ENCODE results near the gene ISYNA1. TPM values are rescaled to one million over a fixed set of nuclear protein-coding genes. Genes with fewer than 3 reads are reported as not detected.

Gene ISYNA1
- total and polyA plus RNA-seq, 10 of the 15 experiments (the other 5 are each of a cell fraction or from before 2014, with no cell fraction given) = 1.9 to 37.0 (median 9.1) TPM

DNA sequence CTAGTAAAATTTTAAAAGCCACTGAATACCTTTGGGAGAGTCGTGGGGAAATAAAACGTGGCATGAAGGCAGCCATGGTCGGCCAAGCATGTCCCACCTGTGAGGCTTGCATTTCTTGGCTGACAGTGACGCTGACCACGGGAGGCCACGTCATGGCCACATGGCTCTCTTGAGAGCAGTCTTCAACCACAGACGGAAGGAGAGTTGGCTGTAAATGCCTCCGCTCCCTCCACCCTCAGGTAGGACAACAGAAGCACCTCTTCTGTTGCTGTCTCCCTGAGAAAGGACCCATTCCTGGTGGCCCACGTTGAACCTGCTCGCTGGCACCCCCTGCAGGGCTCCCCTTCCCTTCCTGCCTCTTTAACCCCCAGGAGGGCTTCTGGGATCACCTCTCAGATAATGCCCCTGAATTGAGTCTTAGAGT is 29.9 kb downstream of the ISYNA1 start (continued):
- TF ChIP-seq ATF7 (IDR thresholded peaks at IDR 0.05; ENCODE audit: low read depth) (peak; percentile 87), EP300 (IDR thresholded peaks at IDR 0.05; ENCODE audit: borderline replicate concordance in 1 of 2, control insufficient read depth in 1 of 2, low read depth in 2 of 2, low read length in 2 of 2) (peak; percentile 73 to 82; a peak in 3 of 4 replicates), CREB1 (IDR thresholded peaks at IDR 0.05; ENCODE audit: low read depth) (peak; percentile 92), POLR2AphosphoS2 (IDR thresholded peaks at IDR 0.05; ENCODE audit: low read depth, low read length) (no peak), WRNIP1 (IDR thresholded peaks at IDR 0.05; ENCODE audit: borderline replicate concordance, low read depth, low read length) (peak; percentile 43; the same call in 1 of the 2 replicates), CREM (IDR thresholded peaks at IDR 0.05; ENCODE audit: low read depth) (peak; percentile 90), ZNF24 (IDR thresholded peaks at IDR 0.05) (no peak), CEBPB (IDR thresholded peaks at IDR 0.05; ENCODE audit: borderline replicate concordance in 1 of 2, low read depth in 2 of 2, low read length in 2 of 2) (no peak), TCF12 (IDR thresholded peaks at IDR 0.05; ENCODE audit: low read depth, low read length) (peak; percentile 83), NBN (IDR thresholded peaks at IDR 0.05) (peak; percentile 91), SRF (IDR thresholded peaks at IDR 0.05; ENCODE audit: low read depth in 2 of 2, low read length in 2 of 2) (no peak)
- TF ChIP-seq, protein P1, sequence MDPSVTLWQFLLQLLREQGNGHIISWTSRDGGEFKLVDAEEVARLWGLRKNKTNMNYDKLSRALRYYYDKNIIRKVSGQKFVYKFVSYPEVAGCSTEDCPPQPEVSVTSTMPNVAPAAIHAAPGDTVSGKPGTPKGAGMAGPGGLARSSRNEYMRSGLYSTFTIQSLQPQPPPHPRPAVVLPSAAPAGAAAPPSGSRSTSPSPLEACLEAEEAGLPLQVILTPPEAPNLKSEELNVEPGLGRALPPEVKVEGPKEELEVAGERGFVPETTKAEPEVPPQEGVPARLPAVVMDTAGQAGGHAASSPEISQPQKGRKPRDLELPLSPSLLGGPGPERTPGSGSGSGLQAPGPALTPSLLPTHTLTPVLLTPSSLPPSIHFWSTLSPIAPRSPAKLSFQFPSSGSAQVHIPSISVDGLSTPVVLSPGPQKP (IDR thresholded peaks at IDR 0.05; ENCODE audit: low read depth, low read length) = no peak
- TF ChIP-seq, protein P2, sequence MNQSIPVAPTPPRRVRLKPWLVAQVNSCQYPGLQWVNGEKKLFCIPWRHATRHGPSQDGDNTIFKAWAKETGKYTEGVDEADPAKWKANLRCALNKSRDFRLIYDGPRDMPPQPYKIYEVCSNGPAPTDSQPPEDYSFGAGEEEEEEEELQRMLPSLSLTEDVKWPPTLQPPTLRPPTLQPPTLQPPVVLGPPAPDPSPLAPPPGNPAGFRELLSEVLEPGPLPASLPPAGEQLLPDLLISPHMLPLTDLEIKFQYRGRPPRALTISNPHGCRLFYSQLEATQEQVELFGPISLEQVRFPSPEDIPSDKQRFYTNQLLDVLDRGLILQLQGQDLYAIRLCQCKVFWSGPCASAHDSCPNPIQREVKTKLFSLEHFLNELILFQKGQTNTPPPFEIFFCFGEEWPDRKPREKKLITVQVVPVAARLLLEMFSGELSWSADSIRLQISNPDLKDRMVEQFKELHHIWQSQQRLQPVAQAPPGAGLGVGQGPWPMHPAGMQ (IDR thresholded peaks at IDR 0.05; ENCODE audit: borderline replicate concordance) = no peak
- TF ChIP-seq, protein P3, sequence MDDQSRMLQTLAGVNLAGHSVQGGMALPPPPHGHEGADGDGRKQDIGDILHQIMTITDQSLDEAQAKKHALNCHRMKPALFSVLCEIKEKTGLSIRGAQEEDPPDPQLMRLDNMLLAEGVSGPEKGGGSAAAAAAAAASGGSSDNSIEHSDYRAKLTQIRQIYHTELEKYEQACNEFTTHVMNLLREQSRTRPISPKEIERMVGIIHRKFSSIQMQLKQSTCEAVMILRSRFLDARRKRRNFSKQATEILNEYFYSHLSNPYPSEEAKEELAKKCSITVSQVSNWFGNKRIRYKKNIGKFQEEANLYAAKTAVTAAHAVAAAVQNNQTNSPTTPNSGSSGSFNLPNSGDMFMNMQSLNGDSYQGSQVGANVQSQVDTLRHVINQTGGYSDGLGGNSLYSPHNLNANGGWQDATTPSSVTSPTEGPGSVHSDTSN (IDR thresholded peaks at IDR 0.05; ENCODE audit: insufficient replicate concordance, low read depth, low read length) = peak; percentile 63
- TF ChIP-seq, protein P4, sequence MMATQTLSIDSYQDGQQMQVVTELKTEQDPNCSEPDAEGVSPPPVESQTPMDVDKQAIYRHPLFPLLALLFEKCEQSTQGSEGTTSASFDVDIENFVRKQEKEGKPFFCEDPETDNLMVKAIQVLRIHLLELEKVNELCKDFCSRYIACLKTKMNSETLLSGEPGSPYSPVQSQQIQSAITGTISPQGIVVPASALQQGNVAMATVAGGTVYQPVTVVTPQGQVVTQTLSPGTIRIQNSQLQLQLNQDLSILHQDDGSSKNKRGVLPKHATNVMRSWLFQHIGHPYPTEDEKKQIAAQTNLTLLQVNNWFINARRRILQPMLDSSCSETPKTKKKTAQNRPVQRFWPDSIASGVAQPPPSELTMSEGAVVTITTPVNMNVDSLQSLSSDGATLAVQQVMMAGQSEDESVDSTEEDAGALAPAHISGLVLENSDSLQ (IDR thresholded peaks at IDR 0.05) = peak; percentile 85
- TF ChIP-seq, protein P5, sequence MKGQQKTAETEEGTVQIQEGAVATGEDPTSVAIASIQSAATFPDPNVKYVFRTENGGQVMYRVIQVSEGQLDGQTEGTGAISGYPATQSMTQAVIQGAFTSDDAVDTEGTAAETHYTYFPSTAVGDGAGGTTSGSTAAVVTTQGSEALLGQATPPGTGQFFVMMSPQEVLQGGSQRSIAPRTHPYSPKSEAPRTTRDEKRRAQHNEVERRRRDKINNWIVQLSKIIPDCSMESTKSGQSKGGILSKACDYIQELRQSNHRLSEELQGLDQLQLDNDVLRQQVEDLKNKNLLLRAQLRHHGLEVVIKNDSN (IDR thresholded peaks at IDR 0.05; ENCODE audit: borderline replicate concordance, extremely low read length, insufficient read depth, low read depth, low read length) = peak; percentile 64
- TF ChIP-seq, protein P6, sequence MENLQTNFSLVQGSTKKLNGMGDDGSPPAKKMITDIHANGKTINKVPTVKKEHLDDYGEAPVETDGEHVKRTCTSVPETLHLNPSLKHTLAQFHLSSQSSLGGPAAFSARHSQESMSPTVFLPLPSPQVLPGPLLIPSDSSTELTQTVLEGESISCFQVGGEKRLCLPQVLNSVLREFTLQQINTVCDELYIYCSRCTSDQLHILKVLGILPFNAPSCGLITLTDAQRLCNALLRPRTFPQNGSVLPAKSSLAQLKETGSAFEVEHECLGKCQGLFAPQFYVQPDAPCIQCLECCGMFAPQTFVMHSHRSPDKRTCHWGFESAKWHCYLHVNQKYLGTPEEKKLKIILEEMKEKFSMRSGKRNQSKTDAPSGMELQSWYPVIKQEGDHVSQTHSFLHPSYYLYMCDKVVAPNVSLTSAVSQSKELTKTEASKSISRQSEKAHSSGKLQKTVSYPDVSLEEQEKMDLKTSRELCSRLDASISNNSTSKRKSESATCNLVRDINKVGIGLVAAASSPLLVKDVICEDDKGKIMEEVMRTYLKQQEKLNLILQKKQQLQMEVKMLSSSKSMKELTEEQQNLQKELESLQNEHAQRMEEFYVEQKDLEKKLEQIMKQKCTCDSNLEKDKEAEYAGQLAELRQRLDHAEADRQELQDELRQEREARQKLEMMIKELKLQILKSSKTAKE (IDR thresholded peaks at IDR 0.05; ENCODE audit: low read depth, poor library complexity, severe bottlenecking) = peak; percentile 66
- TF ChIP-seq, protein P7, sequence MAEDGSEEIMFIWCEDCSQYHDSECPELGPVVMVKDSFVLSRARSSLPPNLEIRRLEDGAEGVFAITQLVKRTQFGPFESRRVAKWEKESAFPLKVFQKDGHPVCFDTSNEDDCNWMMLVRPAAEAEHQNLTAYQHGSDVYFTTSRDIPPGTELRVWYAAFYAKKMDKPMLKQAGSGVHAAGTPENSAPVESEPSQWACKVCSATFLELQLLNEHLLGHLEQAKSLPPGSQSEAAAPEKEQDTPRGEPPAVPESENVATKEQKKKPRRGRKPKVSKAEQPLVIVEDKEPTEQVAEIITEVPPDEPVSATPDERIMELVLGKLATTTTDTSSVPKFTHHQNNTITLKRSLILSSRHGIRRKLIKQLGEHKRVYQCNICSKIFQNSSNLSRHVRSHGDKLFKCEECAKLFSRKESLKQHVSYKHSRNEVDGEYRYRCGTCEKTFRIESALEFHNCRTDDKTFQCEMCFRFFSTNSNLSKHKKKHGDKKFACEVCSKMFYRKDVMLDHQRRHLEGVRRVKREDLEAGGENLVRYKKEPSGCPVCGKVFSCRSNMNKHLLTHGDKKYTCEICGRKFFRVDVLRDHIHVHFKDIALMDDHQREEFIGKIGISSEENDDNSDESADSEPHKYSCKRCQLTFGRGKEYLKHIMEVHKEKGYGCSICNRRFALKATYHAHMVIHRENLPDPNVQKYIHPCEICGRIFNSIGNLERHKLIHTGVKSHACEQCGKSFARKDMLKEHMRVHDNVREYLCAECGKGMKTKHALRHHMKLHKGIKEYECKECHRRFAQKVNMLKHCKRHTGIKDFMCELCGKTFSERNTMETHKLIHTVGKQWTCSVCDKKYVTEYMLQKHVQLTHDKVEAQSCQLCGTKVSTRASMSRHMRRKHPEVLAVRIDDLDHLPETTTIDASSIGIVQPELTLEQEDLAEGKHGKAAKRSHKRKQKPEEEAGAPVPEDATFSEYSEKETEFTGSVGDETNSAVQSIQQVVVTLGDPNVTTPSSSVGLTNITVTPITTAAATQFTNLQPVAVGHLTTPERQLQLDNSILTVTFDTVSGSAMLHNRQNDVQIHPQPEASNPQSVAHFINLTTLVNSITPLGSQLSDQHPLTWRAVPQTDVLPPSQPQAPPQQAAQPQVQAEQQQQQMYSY (CRISPR knock-in tag; IDR thresholded peaks at IDR 0.05) = no peak
